ENCODE data around the gene HOXB1.

- no peak for TF ChIP-seq CTCF (IDR thresholded peaks at IDR 0.05)
- TF ChIP-seq POLR2AphosphoS5 (IDR thresholded peaks at IDR 0.05), result no peak
- TF ChIP-seq POLR2A (IDR thresholded peaks at IDR 0.05), result no peak
These were observed 22.4 kb upstream of the HOXB1 start for GRCh38 chr17:48553190-48553547.

Measured in suprapubic skin (tissue), 4 donors.